22Rv1 (cell line): Measurements from ENCODE around the gene ACSF2.

ENCODE experiments used
- CTCF ChIP-seq: fragments of 450-650 bp; IDR thresholded peaks from 2 replicates; pipeline ENCODE4 v1.5.1; 2017; ENCODE audit warnings: mild to moderate bottlenecking
- ZFX ChIP-seq: fragments of 450-650 bp; IDR thresholded peaks from 2 replicates; pipeline ENCODE4 v1.6.1; 2017; ENCODE audit warnings: antibody characterized with exemption, borderline replicate concordance

GRCh38 chr17:50379351-50380132, 46.5 kb upstream of the ACSF2 start:
- TF ChIP-seq CTCF: no peak
- TF ChIP-seq ZFX: no peak
